GM23248 (cell line): Measurements from ENCODE around the gene NOSIP.

Experiments used
- EZH2 ChIP-seq: fragments of 200-600 bp; sonication (generic); IDR thresholded peaks from 2 replicates; pipeline ENCODE4 v1.6.1; 2018; ENCODE audit warnings: antibody characterized with exemption, mild to moderate bottlenecking; ENCODE audit not compliant: insufficient read depth, poor library complexity, severe bottlenecking
- EZH2phosphoT487 ChIP-seq: fragments of 200-600 bp; sonication (generic); IDR thresholded peaks from 2 replicates; pipeline ENCODE4 v1.6.1; 2018; ENCODE audit warnings: antibody characterized with exemption, moderate library complexity, mild to moderate bottlenecking, low read depth; ENCODE audit not compliant: insufficient read depth

- TF ChIP-seq EZH2 (no peak), EZH2phosphoT487 (no peak)
Measured at GRCh38 chr19:49559443-49559842, 20.9 kb downstream of the NOSIP start.
